GM20431 (cell line): Measurements from ENCODE around the gene ZDHHC4.

ENCODE experiments used
- in situ Hi-C: fragments of 300-500 bp; cut with MseI, MboI; formaldehyde crosslinking; loops from one replicate; pipeline ENCODE4 v1.15.0; 2020; ENCODE audit warnings: low sequenced_read_pairs; ENCODE audit not compliant: unreplicated experiment

ZDHHC4 gene

DNA sequence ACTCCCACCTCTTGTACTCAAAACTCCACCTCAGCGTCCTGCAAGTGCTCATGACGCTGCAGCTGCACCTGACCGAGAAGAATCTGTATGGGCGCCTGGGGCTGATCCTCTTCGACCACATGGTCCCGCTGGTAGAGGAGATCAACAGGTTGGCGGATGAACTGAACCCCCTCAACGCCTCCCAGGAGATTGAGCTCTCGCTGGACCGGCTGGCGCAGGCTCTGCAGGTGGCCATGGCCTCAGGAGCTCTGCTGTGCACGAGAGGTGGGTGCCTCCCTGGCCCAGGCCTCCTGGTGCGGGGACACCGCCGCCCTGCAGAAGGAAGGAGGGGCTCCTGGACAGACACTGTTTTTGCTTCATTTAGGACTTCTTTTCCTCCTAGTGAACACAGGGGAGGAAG lies 22.8 kb downstream of the ZDHHC4 start:
- in situ Hi-C loops, result no loop called here

GRCh38 chr7:6604458-6604857 lies 27.2 kb downstream of the ZDHHC4 start:
- in situ Hi-C loops, result no loop called here

GRCh38 chr7:6606866-6607583 lies 29.8 kb downstream of the ZDHHC4 start:
- in situ Hi-C loops, result no loop called here

DNA sequence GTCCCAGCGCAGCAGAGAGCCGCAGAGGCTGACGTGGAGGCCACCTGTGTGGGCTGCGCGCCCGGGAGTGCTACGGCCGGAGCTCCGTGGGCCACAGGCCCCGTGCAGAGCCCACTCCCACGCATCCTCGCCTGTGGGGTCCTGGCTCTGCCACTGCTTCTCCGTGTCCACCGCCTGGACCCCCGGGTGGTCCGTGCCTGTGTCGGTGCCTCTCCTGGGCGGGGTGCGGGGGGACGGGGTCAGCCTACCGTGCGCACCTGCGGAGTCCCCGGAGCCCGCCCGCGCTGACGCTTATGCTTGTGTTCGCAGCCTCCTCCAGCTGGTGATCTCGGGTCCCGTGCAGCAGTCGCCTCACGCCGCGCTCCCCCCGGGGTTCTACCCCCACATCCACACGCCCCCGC lies 30.4 kb downstream of the ZDHHC4 start:
- in situ Hi-C loops, result no loop called here

GRCh38 chr7:6608081-6608480 lies 30.8 kb downstream of the ZDHHC4 start:
- in situ Hi-C loops, result no loop called here

DNA sequence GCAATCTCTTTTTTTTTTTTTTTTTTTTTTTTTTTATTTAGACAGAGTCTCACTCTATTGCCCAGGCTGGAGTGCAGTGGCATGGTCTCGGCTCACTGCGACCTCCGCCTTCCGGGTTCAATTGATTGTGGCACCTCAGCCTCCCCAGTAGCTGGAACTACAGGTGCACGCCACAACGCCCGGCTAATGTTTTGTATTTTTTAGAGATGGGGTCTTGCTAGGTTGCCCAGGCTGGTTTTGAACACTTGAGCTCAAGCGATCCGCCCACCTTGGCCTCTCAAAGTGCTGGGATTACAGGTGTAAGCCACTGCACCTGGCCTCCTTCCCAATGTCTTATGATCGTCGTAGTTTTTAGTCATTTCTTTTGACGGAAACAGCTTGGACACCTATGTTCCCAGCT lies 31.5 kb downstream of the ZDHHC4 start:
- in situ Hi-C loops, result no loop called here

- in situ Hi-C loops, result no loop called here
Observed at GRCh38 chr7:6612819-6613218, 35.6 kb downstream of the ZDHHC4 start.

DNA sequence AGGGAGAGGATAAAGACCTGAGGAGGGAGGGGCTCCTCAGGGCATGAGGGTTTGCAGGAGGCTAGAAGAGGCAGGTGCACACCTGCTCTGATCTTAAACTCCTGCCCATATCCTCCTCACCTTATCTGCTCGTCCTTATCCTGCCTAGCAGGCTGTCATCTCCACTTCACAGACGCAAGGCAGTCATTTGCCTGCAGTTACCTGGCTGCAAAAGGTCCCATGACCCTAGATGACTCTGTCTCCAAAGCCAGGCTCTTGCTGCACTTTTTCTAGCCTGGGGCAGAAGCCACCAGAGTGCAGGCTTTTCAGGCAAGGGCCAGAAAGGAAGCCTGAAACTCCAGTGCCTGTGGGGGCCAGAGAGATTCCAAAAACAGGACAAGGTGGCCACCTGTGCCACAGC lies 36.5 kb downstream of the ZDHHC4 start:
- in situ Hi-C loops, result no loop called here

- in situ Hi-C loops, result no loop called here
Observed at GRCh38 chr7:6614953-6615722, 37.9 kb downstream of the ZDHHC4 start, which contains the start of gene ZNF853. Gene ZNF853, plus strand, starts transcription at chr7:6615610. Its CDS starts 565 bp downstream, at chr7:6616175.

DNA sequence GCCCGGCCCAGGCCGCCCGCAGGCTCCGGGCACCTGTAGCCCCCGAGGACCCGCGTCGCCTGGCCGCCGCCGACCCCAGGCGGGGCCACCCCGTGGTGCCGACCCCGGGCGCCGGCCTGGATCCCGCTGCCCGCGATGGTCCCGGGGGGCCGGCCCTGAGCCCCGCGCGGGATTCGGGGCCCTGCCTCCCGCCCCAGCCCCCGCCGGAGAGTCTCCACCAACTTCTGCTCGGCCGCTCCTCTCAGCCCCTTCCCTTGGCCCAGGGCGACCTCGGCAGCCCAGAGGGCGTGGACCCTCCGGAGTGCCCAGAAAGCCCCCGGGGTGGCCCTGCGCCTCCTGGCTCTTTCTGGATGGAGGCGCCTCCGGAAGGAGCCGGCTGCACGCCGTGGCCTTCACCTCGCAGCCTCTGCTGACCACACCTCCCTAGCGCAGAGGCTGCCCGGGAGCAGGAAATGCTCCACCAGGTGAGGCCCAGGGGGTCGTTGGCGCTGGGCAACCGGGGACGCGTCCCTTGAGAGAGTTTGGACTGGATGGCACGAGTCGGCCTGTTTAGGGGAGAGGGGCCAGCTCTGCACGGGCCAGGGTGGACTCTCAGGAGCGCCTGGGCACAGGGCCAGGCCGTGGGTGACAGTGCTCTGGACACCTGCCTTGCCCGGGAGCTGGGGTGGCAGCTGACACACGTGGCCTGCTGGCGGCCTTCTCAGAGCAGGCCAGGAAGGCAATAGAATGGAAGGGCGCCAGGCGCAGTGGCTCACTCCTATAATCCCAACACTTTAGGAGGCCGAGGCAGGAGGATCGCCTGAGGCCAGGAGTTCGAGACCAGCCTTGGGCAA lies 38.7 kb downstream of the ZDHHC4 start:
- in situ Hi-C loops, result no loop called here

- in situ Hi-C loops, result no loop called here
Observed at GRCh38 chr7:6616854-6617643, 39.8 kb downstream of the ZDHHC4 start.

GRCh38 chr7:6618621-6619020 lies 41.4 kb downstream of the ZDHHC4 start:
- in situ Hi-C loops, result no loop called here

- in situ Hi-C loops, result no loop called here
Observed at GRCh38 chr7:6619961-6620360, 42.7 kb downstream of the ZDHHC4 start.

DNA sequence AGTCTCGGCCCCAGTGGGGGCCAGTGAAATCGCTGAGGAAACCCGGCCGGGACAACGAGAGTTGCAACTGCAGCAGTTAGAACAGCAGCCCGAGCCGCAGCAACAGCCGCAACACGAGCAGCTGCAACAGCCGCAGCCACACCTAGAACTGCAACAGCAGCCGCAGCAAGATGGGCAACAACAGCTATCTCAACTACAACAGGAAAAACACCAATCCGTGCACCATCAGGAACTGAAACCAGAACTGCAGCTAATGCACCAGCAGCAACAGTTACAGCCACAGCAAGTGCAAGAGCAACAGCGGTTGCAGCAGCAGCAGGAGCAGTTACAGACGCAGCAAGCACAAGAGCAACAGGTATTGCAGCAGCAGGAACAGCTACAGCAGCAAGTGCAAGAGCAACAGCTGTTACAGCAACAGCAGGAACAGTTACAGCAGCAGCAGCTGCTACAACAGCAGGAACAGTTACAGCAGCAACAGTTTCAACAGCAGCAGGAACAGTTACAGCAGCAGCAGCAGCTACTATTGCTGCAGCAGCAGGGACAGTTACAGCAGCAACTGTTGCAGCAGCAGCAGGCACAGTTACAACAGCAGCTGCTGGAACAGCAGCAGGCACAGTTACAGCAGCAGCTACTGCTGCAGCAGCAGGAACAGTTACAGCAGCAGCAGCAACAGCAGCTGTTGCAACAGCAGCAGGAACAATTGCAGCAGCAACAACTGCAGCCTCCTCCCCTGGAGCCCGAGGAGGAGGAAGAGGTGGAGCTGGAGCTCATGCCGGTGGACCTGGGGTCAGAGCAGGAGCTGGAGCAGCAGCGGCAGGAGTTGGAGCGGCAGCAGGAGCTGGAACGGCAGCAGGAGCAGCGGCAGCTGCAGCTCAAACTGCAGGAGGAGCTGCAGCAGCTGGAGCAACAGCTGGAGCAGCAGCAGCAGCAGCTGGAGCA lies 44.2 kb downstream of the ZDHHC4 start:
- in situ Hi-C loops, result no loop called here

DNA sequence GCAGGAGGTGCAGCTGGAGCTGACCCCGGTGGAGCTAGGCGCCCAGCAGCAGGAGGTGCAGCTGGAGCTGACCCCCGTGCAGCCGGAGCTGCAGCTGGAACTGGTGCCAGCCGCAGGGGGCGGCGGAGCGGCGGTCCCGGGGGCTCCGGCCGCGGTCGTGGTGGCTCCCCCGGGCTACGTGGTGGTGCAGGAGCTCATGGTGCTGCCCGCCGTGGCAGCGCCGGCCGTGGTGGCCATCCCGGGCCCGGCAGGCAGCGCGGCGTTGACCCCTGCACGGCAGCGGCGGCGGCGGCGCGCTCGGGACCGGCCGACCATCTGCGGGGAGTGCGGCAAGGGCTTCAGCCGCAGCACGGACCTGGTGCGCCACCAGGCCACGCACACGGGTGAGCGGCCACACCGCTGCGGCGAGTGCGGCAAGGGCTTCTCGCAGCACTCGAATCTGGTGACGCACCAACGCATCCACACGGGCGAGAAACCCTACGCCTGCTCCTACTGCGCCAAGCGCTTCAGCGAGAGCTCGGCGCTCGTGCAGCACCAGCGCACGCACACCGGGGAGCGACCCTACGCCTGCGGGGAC lies 45.0 kb downstream of the ZDHHC4 start:
- in situ Hi-C loops, result no loop called here

DNA sequence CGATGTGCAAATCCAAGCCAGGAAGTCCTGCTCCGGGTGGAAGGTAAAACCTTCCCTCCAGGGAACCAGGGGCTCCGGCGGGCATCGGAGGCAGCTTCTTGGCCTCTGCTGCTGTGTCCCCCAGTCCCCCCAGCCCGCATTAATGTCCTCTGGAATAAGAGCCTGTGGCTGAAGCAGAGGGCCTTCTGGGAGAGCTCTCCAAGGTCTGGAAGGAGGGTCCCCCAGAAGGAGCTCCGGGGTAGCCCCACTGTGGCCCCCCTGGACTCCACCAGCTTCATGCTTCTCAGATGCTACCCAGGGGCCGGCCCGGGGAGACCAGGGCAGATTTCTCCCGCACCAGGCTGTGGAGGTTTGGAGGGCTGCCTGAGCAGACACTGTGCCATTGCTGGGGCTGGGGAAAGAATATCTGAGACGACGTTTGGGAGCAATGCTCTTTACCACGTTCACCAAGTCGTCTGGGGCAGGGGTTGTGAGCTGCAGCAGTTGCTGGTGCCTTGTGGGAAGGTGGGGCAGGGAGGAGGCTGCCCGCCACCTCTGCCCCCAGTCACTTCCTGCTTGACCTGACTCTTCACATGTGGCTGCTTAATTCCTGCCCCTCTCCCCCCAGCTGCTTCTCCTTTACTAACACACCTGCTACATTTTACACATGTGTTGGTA lies 46.5 kb downstream of the ZDHHC4 start:
- in situ Hi-C loops, result no loop called here

DNA sequence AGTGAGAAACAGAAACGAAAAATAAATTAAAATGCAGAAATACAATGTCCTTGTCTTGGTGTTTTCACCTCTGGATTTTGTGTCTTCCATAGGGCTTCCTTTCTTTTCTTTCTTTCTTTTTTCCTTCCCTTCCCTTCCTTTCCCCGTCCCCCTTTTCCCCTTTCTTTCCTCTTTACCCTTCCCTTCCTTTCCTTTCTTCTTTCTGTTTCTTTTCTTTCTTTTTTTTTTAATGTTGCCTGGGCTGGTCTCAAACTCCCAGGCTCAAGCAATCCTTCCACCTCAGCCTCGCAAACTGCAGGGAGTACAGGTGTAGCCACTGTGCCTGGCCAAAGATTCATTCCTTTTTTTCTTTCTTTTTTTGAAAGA lies 47.0 kb downstream of the ZDHHC4 start:
- in situ Hi-C loops, result no loop called here

DNA sequence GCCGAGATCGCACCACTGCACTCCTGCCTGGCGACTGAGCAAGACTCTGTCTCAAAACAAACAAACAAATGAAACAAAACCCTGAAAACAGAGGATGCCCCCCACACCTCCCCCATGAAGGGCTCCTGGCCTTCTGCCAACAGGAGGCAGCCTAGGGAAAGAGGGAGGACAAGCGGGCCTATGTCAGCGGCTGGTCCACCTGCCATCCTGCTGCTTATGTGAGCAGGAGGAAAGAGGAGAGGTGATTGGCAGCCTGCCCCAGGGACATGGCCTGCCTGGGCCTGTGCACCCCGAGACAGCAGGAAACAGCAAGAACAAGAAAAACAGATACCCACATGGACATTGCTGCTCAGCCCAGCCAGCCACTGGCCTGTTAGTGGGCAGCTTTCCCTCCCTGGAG lies 50.8 kb downstream of the ZDHHC4 start:
- in situ Hi-C loops, result no loop called here
